Left renal cortex interstitium (tissue), 4 donors: ENCODE results near the gene NSFL1C. TPM values are rescaled to one million over a fixed set of nuclear protein-coding genes. Genes with fewer than 3 reads are reported as not detected.
"Not testable (repeated sequence)": the region's sequence is repeated elsewhere in the genome, so short reads cannot be mapped to it uniquely, and the experiment has no call there.

ENCODE experiments used
- DNase-seq, 4 donors: peaks; one replicate each; pipeline ENCODE4 v3.0.0-alpha.2; 2013; ENCODE audit warnings: low read depth in 4 of 4, low spot score in 2 of 4, missing footprints in 1 of 4
- polyA plus RNA-seq, 4 donors: library from polyadenylated mRNA; unstranded; fragments of 120-200 nt; gene quantifications; one replicate each; pipeline ENCODE4 v1.2.1, GENCODE V29; 2013; ENCODE audit not compliant: insufficient read length in 4 of 4

Gene NSFL1C
- polyA plus RNA-seq = 100 to 1,000 TPM in 3 of 4 donors, 10 to 100 TPM in 1; 99.0 to 111 (median 102) TPM

DNA sequence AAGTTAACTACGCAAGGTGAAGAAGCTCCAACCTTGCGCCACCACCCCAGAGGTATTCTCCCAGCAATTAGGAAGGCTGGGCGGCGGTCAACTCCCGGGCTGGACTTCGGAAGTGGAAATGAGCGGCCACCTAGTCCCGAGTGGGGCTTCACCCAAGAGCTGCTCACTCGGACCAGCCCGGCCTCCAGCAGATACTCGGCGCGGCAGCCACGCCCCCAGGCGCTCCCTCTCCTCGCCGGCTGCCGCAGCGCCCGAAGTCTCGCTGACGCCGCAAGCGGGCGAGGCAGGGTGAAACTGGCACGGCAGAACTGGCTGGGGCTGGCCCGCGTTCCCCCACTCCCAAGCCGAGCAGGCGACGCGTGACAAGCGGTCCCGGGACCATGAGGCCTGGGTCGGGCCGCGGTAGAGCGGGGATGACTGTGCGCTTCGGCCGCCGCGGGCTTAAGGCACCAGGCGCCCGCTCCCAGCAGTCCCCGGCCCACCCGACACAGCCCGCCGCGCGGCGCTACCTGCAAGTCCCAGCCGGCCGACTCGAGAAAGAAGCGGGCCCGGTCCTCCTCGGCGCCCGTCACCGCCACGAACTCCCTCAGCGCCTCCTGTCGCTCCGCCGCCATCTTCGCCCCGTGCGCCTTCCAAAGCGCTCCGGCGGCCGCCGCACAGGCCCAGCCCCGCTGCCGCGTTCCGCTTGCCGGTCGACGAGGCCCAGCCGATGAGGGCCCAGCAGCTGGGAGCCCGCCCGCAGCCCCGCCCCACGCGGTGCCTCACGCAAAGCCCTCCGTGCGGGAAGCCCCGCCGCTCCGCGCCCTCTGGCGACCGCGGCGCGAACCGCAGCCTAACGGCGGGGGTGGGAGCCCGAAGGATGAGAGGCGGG is at the start of gene NSFL1C:
Gene NSFL1C, minus strand, starts transcription at position 639 of the 871 bp plus-strand sequence. Its CDS starts 25 bp downstream, at position 614.
- peak; percentile 71 to 91 (median 88) for DNase-seq

DNA sequence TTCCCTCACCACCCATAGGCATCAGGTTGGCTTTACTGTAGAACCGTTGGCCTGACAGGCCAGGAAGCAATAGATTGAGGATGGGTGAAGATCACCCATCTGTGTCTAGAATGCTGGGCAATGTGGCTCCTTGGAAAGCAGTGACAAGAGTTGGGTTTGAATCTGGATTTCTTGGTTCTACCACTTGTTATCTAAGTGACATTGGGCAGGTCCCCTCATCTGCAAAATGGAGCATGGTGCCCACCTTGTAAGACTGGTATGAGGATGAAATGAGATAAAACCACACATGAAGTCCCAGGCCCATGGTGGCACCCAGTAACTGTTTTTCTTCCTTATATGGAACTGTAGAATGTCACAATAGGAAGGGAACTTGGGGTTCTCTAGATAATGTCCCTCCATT is 47.2 kb upstream of the NSFL1C start:
- no peak for DNase-seq

DNA sequence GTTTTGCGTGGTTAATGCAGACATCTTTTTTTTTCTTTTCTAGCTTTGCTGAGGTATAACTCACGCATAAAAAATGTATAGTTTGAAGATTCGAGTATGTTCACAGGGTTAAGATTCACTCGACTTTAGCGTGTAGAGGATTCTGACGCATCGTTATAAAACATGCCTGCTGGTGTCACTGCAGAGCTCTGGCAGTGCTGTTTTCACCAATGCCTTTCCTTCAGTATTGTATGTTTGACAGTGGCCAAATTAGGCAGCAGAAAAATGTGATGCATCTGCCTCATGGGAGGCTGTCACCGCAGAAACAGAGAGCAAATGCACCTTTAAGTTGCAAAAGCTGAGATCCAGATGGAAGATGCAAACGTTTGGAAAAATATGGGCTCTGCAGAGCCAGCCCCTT is 42.6 kb upstream of the NSFL1C start:
- DNase-seq = no peak

DNA sequence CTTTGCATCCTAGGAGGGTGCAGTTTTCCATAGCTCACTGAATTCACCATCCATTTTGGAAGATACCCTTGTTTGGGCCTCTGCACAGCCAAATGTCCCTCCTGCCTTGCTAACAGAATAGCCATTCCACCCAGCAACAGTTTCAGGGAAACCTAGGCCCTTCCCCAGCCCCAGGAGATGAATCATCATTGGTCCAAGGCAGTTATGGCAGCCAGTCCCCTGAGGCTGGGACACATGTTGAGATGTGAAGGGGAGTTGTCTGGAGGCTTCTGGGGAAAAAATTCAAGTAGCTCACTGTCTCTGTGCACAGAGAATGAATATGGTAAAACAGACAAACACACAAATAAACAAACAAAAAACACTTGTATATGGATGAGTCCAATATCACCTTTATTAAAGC is 41.9 kb upstream of the NSFL1C start:
- no peak for DNase-seq

DNA sequence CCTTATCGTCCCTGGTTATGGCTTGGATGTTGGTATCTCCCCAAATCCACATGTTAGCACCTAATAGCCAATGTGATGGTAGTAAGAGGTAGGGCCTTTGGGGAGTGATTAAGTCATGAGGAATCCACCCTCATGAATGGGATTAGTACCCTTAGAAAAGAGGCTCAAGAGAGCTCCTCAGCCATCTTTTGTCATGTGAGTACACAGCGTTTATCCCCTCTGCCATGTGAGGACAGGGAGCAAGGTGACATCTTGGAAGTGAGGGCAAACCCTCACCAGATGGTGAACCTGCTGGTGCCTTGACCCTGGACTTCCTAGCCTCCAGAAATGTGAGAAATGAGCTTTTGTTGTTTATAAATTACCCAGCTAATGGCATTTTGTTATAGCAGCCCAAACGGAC is 40.6 kb upstream of the NSFL1C start:
- no peak for DNase-seq

DNA sequence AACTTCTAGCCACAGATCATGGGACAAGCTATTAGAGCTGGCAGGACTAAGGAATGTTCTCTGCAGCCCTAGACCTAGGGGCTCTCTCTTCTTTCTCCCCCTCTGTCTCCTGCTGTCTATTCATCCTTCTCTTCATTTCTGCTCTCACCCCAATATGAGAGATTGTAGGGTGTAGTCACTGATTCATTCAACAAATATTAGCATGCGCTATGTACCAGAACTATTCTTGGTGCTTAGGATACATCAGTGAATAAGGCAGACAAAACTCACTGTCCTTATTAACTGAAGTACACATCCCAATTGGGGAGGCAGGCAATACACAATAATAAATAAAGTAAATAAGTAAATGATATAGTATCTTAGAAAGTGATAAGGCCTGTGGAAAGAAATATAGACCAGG is 39.2 kb upstream of the NSFL1C start:
- DNase-seq = no peak

DNA sequence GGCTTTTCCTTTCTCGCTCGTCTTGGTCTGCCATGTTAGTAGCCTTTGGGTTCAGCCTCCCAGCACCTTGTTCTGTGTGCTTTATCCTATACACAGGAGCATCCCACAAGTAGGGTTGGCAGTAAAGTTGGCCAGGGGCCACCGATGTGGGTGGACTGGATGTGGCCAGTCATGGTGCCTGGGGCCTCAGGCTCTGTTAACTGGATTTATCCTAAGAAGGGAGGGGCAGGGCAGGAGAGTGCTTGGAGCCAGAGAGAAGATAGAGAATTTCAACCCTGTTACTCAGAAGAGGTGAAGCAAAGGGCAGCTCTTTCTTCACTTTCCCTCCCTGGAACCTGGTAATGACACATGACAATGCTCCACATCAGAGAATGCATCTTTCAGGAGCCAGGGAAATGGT is 38.7 kb upstream of the NSFL1C start:
- DNase-seq = no peak

DNA sequence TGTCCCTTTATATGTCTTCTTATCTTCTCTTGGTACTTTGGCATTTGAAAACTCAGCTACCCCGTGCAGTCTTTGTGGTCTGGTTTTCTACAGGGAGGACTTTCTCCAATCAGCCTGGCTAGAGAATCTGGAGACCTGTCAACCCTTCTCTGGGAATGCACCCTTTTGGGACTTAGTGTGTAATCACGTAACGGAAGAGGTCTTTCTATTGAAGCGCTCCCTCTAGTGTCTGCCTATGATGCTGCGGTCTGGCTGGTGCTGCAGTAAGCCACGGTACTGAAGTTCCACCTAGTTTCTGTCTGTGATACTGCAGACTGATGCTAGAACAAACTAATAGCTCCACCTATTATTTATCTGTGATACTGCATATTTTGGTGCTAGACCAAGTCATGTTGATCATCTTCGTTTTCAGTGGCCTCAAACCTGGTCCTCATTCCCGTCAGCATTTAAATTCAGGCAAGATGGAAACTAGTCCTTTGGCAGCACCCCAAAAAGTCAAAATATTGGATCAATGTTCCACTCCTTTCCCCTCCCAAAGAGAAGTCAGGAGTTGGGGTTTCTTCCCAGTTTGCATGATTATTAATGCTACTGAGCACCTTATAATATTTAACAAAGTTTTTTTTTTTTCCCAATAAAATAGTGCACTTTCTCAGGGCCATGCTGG is 37.0 kb upstream of the NSFL1C start:
- peak; percentile 13 to 68 (median 30) for DNase-seq

DNA sequence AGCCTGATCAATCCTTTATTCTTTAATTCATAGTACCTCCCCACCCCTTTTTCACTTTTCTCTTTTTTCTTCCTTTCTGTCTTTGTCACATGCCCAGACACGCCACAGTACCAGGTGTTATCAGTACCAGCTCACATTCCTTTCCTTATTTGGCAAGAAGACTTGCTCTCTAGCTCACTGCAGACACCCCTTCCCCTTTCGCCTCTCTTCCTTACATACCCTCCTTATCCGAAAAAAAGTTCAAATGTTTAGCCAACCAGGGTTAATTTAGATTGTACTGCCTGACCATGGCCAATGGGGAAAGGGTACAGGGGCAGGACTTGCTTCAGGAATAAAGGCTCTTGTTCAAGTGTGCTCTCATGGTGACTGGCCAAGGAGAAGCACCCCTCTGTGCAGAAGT is 33.8 kb upstream of the NSFL1C start:
- no peak for DNase-seq

DNA sequence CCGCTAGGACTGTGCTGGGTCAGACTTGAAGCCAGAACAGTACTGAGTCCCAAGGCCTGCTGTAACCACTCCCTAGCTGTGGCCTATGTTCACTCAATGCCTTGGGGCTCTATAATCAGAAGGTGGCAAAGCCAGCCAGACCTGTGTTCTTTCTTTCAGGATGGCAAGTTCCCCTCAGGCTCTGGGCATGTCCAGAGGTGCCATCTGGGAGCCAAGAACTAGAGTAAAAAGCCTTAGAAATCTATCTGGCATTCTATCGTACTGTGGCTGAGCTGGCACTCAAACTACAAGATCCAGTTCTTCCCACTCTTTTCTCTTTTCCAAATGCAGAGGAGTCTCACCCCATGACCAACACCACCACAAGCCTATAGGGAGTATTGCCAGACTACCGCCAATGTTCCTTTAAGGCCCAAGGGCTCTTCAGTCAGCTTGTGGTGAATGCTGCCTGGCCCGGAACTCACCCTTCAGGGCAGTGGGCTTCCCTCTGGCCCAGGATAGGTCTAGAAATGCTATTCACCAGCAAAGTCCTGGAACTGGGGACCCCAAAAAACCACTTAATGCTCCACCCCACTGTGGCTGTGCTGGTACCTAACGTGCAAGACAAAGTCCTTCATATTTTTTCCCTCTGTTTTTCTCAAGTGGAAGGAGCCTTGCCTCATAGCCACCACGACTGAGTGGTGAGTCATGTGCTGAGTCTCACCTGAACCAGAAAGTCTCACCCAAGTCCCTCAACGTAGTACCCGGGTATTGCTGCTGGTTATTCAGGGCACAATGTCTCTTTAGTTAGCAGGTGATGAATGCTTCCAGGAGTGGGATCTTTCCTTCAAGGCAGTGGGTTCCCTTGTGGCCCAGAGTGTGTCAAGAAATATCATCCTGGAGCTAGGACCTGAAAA is 33.1 kb upstream of the NSFL1C start:
- DNase-seq = no peak

DNA sequence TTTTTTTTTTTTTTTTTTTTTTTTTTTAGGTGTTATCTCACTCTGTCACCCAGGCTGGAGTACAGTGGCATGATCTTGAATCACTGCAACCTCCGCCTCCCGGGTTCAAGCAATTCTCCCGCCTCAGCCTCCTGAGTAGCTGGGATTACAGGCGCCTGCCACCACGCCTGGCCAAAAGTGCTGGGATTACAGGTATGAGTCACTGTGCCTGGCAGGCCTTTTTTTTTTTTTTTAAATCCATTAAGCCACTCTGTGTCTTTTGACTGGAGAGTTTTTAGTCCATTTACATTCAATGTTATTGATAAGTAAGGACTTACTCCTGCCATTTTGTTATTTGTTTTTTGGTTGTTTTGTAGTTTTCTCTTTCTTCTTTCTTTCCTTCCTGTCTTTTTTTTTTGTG is 30.7 kb upstream of the NSFL1C start:
- not testable (repeated sequence) for DNase-seq

DNA sequence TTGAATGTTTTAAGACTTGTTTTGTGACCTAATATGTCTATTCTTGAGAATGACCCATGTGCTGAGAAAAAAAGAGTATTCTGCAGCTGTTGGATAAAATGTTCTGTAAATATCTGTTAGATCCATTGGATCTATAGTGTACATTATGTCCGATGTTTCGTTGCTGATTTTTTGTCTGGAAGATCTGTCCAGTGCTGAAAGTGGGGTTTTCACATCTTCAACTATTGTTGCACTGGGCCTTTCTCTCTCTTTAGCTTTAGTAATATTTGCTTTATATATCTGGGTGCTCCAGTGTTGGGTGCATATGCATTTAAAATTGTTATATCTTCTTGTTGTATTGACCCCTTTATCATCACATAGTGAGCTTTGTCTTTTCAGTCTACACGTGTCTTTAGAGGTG is 30.3 kb upstream of the NSFL1C start:
- no peak for DNase-seq

DNA sequence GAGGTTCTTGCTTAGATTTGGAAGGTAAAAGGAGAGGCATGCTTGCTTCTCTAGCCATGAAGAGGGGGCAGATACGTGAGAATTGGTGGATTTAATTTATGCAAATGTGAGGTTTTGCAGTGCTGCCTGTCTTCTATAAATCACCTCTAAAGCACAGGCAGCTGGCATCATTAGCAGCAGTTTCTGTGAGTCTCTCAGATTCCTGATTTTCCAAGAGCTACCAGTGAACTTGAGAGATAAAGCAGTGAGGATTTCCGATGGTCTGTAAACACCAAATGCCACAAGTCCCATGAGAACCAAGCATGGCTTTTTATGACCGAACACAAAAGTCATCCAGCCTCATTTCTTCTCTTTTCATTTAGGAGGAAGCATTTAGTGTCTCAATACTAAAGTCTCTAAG is 27.8 kb upstream of the NSFL1C start:
- no peak for DNase-seq

DNA sequence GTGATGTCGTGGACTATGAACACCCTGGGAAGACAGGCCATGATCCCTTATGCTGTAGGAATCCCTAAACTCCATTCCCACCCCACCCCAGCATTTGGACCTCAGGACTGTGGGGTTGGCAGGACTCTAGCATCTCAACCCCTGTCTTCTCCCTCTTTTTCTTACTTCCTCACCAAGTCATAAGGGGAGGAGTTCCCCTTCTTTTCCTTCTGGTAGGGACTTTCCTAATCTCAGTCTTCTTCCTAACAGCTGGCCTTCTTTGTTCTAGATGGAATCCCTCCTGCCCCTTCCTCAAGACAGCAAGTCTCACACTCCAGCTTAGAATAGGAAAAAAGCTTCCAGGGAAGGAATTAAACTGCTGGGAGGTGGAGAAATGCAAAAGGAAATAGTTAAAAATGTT is 26.9 kb upstream of the NSFL1C start:
- DNase-seq = no peak

DNA sequence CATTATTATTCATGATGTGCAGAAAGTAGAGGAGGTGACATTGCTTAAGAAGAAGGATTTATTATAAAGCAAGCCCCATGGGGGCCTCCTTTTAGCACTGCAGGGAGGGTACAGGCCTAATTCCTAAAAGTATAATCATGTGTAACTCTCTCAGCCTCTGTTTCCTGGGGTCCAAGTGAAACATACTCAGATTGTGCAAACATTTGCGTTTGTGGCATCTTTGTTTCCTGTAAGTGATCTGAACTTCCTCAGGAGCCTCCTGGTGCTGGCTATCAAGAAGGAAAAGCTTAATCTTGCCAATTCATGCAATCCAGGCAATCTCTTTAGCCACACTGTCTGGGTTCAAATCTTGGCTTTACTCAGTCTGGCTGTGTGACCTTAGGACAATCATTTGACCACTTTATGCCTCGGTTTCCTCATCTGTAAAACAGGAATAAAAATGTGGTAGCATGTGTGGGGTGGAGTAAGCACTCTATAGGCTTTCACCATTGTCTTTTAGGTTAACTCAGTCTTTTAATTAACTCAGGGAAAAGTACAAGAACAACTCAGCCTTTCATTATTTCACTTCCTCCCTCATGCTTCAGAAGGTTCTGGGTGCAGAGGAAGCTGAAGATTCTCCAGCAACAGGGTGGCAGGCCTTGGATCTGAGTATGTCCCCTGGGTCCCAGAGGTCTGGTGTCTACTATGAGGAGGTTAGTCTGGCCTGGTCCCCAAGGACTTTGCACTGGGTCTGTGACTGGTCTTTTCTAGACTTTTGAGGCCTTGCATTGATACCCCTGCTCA is 25.4 kb upstream of the NSFL1C start:
- no peak for DNase-seq

DNA sequence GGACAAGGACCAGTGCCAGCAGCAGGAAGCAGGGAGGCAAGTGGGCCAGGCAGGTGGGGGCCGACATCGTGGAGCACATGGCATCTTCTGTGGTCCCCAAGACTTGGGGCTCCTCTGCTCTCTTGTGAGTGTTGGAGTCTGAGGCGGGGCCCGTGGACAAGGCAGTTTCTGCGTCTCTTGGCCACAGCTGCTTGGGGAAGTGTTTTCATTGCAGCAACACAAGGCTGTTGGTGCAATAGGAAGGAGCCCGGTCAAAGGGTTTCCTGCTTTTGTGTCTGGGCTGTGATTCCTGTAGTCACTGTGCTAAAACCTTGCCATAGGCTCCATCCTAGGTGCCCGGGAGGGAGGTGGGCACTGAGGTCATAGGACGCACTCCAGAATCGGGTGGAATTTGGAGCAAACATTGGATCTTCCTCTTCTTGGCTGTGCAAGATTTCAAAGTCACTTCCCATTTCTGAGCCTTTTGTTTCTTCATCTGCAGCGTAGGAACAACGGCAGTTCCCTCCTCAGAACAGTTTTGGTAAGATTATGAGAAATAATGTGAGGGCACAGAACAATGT is 24.7 kb upstream of the NSFL1C start, which contains the start of gene SIRPB2:
Gene SIRPB2, minus strand, starts transcription at position 140 of the 560 bp plus-strand sequence. Its CDS starts 61 bp downstream, at position 79.
- no peak for DNase-seq

DNA sequence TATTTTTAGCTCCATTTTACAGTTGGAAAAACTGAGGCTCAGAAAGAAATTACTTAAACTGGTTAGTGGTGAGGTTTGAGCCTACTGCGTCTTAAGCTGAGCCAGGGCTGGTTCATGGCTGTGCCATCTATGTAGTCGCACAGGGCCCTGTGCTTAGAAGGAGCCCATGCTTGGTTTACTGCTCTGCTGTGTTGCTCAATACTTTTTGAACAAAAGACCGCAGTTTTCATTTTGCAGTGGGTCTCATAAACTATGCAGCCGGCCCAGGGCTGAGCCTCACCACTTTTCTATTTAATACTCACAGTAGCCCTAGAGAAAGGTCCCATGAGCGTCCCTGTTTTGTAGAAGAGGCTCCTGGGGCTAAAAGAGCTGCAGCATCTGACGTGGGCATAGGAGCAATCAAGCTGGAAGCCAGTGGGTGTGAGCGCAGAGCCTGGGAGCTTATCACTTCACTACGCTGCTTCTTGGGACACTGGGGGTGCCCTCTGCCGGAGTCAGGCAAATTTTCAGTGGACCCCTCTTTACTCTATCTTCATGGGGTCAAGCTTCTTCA is 24.1 kb upstream of the NSFL1C start:
- DNase-seq = no peak

DNA sequence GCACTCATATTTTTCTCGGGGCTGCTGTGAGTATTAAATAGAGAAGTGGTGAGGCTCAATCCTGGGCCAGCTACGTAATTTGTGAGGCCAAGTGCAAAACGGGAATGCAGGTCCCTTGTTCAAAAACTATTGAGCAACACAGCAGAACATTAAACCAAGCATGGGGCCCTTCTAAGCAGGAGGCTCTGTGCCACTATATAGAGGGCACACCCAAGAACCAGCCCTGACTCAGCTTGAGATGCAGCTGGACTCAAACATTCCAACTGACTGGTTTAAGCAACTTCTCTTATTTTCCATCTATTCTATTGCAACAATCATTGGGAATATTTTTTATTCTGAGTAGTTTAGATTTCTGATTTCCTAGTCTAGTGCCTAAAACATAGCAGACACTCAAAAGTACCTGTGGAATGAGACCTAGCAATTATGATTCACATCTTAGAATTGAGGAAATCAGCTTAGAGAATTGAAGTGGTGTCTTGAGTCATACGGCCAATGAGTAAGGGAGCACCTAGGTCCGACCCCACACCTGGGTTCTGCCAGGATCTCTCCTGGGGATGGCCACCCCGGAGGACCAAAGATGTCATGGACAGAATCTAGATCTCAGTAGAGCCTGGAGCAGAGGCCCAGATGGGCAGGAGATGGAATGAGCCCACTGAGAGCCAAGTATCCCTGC is 23.3 kb upstream of the NSFL1C start:
- no peak for DNase-seq

DNA sequence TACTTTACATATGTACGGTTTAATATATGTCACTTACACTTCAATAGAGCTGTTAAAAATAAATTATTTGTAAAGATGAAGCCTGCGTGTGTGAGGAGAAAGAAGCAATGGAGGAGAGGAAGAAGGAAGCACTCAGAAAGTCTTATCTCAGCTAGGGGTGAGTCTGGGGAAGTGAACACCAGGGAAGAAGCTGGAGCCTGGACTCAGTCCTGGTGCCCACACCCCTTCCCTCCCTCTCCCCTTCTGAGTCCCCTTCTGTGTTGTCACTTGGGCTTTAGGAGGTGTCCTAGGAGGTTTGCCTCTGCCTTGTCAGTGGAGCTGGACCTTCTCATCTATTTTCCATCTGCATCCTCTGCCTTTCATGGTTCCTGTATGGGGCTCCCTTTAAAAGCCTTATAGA is 22.7 kb upstream of the NSFL1C start:
- no peak for DNase-seq
